CD4-positive, alpha-beta T cell treated with Interleukin-15 for 4 hours (primary cell): Measurements from ENCODE around the gene CD2AP.
"Not testable (repeated sequence)": the region's sequence is repeated elsewhere in the genome, so short reads cannot be mapped to it uniquely, and the experiment has no call there.

Source experiments
- DNase-seq: peaks from one replicate; pipeline ENCODE4 v3.0.0-alpha.2; 2020; ENCODE audit warnings: low spot score

The CD2AP gene

GRCh38 chr6:47496935-47497579, 19.5 kb downstream of the CD2AP start:
- DNase-seq: no peak

GRCh38 chr6:47502920-47503319, 25.3 kb downstream of the CD2AP start:
- DNase-seq: no peak

DNA sequence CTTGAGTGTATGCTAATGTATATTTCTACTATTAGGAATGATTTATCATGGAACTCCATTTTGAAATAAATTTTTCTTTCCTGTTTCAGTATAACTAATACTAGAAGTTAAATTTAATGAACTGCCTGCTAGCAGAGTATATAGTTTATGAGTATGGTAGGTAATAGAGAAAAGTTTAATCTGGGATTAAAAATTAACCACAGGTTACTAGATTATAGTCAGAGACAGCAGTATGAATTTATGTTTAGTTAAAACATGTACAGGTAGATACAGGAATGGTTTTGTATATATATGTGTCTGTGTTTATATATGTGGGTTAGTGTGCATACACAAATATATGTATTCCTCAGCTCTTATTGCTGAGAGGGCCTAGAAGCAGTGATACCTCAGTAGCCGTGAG, 32.3 kb downstream of the CD2AP start:
- no peak for DNase-seq

DNA sequence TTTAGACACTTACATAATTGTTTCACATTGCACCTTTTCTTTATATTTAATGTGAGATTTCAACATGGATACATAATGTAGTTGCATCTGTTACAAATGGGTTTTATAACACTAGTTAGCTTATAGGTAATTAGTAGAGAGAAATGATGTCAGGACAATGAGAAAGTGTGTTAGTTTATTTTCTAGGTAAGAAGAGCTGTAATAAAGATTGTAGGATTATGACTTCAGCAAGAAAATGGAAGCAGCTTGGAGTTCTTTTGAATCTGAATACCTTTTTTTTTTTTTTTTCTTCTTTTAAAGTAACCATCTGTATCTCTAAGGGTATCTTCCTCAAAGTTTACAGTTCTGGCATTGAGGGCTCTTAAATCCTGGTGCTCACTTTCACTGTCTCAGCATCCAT, 35.3 kb downstream of the CD2AP start:
- DNase-seq: no peak

- DNase-seq: no peak
Measured at GRCh38 chr6:47519279-47519678, 41.7 kb downstream of the CD2AP start.

DNA sequence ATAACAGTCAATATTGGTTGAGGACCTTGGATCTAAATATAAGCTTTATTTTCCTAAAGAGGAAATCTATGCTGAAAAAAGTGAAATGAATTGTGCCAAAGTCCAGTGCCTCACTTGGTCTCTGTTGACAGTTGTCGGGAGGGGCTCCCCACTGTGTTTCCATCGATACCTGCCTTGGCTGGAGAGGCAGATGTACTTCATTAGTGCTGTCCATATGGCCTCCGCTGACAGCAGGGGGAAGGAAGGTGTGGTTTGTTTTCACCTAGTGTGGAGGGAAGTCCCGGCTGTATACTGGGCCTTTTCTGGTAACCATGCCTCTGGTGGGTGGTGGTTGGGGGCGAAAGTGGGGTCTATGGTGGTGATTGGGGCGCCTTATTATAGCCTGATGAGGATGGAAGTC, 42.7 kb downstream of the CD2AP start:
- no peak for DNase-seq

- DNase-seq: no peak
Measured at GRCh38 chr6:47521961-47522360, 44.4 kb downstream of the CD2AP start.

- no peak for DNase-seq
Measured at GRCh38 chr6:47524136-47524845, 46.7 kb downstream of the CD2AP start.

DNA sequence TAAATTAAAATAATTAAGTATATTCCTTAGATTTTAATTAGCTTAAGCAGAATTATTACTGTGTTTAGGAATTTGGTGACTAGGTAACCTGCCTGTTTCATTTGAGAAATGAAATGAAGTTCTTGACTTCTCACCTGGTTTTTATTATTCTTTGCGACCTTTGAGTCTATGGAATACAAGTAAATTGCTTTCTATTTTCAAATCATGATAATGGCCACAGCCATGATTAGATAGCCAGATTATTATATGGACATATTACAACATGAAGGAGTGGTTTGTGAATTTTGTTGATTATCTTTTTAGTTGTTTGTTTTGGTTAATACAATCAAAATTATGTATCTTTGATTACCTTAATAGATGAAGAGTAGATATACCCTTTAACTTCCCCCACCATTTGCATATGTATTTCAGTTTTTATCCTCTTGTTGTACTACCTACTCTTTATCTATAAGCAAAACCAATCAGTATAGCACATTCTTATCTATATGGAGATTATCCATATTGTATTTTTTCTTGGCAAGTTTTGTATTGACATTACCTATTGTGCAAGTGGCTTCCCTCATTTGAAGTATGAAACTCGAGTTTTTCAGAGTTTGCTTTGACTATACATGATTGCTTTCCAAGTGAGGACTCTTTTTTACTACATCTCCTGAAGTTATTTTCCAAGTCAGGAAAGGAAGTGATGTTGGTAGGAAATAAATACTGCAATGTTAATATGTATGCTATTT, 47.9 kb downstream of the CD2AP start:
- DNase-seq: no peak

DNA sequence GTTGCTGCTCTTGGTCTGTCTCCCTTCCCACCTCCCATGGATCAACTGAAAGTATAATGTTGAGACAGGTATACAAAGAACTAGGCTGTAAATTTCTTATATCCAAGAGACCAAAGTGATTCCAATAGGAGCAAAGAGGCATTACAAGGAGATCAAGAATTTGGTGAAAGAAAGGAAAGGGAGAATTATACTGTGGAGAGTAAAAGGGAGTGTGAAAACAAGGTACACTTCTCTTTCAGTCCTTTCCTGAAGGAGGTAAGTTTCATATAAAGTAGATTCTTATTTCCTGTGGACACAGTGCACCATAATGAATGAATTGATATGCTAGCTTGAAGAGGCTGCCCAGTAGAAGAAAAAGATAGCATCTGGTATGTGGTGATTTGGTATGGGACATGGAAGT, 49.7 kb downstream of the CD2AP start:
- DNase-seq: no peak

DNA sequence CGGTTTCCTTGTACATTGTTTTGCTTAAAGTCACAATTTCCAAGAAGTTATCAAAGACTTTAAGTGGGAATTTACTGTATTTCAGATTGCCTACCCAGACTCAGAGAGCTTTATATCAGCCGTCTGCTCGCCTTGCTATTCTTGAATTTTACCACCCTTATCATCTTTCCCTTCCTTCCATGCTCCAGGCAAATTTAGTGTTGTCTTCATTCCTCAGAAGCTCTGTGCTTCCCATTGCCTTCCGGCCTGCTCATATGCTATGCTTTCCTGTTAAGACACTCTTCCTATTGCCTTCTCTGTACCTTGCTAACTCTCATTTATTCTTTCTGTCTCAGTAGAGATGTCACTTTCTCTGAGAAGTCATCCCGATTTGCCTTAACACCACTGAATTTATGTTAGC, 52.1 kb downstream of the CD2AP start:
- no peak for DNase-seq

- no peak for DNase-seq
Measured at GRCh38 chr6:47532981-47533585, 55.5 kb downstream of the CD2AP start.

- DNase-seq: no peak
Measured at GRCh38 chr6:47534063-47534462, 56.5 kb downstream of the CD2AP start.

DNA sequence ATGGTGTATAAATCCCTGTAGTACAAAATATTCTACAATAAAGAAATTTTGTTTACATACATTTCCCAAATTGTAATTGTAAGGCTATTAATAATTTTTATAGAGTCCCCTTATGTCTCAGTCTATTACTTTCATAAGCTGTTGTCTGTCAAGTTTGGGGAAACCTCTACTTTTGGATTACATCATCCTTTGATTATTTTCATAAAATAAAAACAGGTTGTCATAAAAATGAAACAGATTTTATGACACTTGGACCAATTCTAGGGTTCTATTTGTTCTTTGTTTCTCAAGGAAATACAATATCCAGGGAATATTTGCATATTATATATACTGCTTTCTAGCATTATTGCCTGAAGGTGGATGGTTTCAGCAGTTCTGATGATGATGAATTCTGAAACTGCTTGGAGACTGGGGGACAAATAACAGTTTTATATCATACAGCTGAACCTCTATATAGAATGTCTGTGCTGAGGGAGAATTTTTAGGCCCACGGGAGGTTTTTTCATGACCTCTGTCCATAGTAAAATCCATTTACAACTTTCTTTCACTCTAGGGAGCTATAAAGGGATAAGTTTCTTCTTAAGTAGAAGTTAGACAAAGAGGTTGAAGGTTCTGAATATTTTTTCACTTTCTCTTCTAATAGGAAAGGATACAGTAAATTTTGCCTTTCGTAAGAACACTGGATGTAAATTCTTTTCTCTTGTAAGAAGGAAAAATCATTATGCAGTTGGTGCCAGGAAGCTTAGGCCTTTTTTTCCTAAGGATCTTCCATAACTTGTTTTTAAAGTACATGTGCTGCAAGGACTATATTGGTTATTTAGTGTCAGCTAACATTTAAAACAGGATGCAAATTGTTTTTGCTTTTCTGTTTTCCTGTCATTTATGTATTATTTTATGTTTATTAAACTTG, 58.0 kb downstream of the CD2AP start:
- no peak for DNase-seq

- no peak for DNase-seq
Measured at GRCh38 chr6:47536816-47537401, 59.3 kb downstream of the CD2AP start.

DNA sequence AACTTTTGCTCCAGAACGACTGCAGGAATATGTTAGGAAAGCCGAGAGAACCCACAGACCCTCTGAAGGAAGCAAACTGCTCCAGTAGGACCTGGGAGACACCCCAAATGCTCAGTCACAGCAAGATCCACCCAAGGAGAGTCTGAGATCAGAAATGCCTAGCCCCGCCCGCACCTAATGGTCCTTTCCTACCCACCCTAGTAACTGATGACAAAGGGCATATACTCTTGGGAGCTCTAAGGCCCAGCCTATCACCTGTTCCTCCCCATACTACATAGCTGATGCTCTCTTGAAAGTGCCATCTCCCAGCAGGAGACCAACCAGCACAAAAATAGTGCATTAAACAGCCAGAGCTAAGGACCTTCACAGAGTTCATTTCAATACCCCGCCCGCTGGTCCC, 67.6 kb downstream of the CD2AP start:
- DNase-seq: no peak

DNA sequence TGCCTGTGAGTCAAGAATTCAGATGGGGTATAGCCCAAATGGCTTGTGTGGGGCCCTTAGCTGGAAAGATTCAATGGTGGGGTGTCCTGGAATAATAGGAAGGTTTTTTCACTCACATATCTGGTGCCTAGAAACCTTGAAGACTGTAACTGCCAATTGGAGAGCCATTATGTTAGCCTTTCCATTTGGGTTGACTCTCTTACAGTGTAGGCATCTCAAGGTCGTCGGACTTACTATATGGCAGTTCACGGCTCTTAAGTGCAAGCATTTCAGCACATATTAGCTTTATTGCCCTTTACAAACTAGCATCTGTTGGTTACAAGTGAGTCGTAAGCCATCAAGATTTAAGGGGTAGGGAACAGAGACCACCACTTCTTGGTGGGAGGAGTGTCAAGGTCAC, 74.1 kb downstream of the CD2AP start:
- DNase-seq: no peak

DNA sequence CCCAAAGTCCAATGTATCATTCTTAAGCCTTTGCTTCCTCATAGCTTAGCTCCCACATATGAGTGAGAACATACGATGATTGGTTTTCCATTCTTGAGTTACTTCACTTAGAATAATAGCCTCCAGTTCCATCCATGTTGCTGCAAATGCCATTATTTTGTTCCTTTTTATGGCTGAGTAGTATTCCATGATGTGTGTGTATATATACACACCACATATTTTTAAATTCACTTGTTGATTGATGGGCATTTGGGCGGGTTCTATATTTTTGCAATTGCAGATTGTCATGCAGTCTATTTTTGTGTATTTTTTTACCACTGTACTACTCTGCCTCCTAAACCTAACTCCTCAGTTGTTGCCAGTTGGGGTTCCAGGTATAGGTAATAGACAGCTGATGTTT, 74.7 kb downstream of the CD2AP start:
- no peak for DNase-seq

GRCh38 chr6:47553243-47553642, 75.7 kb downstream of the CD2AP start:
- not testable (repeated sequence) for DNase-seq

GRCh38 chr6:47556459-47556858, 78.9 kb downstream of the CD2AP start:
- not testable (repeated sequence) for DNase-seq

- no peak for DNase-seq
Measured at GRCh38 chr6:47563162-47563561, 85.6 kb downstream of the CD2AP start.
